ENCODE results near the gene DUSP14. TPM values are rescaled to one million over a fixed set of nuclear protein-coding genes. Genes with fewer than 3 reads are reported as not detected.

Gene DUSP14
- total RNA-seq, 1 experiment from 2014 or later, result 22.4 TPM

DNA sequence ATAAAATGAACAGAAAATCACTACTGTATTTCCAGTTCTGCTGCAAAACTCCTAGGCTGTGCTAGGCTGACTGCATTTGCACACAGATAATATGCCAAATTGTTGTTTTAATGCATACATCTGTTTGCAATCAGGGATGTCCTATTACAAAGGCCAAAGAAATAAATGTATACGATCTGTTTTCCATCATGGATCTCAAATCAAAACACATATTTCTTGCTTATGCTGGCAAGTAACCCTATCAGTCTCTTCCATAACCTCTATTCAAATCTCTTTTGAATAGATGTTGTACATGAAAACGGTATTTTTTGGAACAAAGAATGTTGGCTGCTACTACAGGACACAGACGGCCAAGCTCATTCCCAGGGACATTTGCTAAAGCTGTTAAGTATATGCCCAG lies 56.6 kb downstream of the DUSP14 start:
- POLR2A ChIA-PET, result no interaction called here
- TF ChIP-seq TCF7 (CRISPR knock-in tag; IDR thresholded peaks at IDR 0.05; ENCODE audit: low read depth), result no peak
- TF ChIP-seq, protein P1, sequence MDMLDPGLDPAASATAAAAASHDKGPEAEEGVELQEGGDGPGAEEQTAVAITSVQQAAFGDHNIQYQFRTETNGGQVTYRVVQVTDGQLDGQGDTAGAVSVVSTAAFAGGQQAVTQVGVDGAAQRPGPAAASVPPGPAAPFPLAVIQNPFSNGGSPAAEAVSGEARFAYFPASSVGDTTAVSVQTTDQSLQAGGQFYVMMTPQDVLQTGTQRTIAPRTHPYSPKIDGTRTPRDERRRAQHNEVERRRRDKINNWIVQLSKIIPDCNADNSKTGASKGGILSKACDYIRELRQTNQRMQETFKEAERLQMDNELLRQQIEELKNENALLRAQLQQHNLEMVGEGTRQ (CRISPR knock-in tag; IDR thresholded peaks at IDR 0.05), result no peak
- TF ChIP-seq, protein P2, sequence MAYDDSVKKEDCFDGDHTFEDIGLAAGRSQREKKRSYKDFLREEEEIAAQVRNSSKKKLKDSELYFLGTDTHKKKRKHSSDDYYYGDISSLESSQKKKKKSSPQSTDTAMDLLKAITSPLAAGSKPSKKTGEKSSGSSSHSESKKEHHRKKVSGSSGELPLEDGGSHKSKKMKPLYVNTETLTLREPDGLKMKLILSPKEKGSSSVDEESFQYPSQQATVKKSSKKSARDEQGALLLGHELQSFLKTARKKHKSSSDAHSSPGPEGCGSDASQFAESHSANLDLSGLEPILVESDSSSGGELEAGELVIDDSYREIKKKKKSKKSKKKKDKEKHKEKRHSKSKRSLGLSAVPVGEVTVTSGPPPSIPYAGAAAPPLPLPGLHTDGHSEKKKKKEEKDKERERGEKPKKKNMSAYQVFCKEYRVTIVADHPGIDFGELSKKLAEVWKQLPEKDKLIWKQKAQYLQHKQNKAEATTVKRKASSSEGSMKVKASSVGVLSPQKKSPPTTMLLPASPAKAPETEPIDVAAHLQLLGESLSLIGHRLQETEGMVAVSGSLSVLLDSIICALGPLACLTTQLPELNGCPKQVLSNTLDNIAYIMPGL (CRISPR knock-in tag; IDR thresholded peaks at IDR 0.05), result no peak
- TF ChIP-seq, protein P3, sequence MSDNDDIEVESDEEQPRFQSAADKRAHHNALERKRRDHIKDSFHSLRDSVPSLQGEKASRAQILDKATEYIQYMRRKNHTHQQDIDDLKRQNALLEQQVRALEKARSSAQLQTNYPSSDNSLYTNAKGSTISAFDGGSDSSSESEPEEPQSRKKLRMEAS (CRISPR knock-in tag; IDR thresholded peaks at IDR 0.05), result no peak
- no peak for TF ChIP-seq ZNF396 (CRISPR knock-in tag; IDR thresholded peaks at IDR 0.05; ENCODE audit: borderline replicate concordance)
- TF ChIP-seq GABPB1 (CRISPR knock-in tag; IDR thresholded peaks at IDR 0.05), result no peak
- TF ChIP-seq SMAD4 (CRISPR knock-in tag; IDR thresholded peaks at IDR 0.05), result no peak
- TF ChIP-seq RORB (CRISPR knock-in tag; IDR thresholded peaks at IDR 0.05), result no peak
- no peak for TF ChIP-seq ZNF423 (CRISPR knock-in tag; IDR thresholded peaks at IDR 0.05)
- no peak for TF ChIP-seq SMAD3 (CRISPR knock-in tag; IDR thresholded peaks at IDR 0.05; ENCODE audit: borderline replicate concordance)
- CTCF ChIA-PET, result interaction anchor here (1.4 to 1.6 kb wide), 2 partner anchors 19 to 24 kb away, joined by 3 read pairs; no protein-coding TSS in a partner anchor

DNA sequence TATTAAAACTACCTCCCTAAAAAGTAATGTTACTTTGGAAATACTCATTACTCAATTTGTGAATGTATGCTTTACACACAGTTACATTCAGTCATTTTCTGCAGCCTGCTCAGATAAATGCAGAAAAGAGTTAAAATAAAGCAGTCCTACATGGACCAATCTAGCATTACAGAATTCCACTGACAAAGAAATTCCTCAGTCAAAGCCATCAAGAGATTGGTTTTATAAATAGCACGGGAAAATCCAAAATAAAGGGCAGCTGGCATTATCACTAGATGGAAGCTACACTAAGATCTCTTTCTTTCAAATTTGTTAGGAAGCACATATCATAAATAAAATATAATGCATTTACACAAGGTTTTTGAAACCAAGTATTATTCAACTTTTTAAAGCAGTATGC lies 58.3 kb downstream of the DUSP14 start:
- no peaks in the 10 kb centered on the region for H3K27me3 Mint-ChIP-seq (ENCODE audit: low read depth)

More for the DNA sequence above, 56.6 kb downstream of the DUSP14 start:
- Mint-ChIP-seq H3K4me3 (no peak overlapping the region), H3K27me3 (ENCODE audit: low read depth) (no peaks in the 10 kb centered on the region), H3K36me3 (peaks cover 12% of the 10 kb centered on the region), H3K9me3 (no peaks in the 10 kb centered on the region), H3K4me1 (peaks cover 19% of the 10 kb centered on the region), H3K27ac (no peak overlapping the region)
- ATAC-seq, result no peak
- no peak for DNase-seq (ENCODE audit: low spot score)

More for the DNA sequence above, 58.3 kb downstream of the DUSP14 start:
- TF ChIP-seq, protein P4, sequence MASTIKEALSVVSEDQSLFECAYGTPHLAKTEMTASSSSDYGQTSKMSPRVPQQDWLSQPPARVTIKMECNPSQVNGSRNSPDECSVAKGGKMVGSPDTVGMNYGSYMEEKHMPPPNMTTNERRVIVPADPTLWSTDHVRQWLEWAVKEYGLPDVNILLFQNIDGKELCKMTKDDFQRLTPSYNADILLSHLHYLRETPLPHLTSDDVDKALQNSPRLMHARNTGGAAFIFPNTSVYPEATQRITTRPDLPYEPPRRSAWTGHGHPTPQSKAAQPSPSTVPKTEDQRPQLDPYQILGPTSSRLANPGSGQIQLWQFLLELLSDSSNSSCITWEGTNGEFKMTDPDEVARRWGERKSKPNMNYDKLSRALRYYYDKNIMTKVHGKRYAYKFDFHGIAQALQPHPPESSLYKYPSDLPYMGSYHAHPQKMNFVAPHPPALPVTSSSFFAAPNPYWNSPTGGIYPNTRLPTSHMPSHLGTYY (CRISPR knock-in tag; IDR thresholded peaks at IDR 0.05), result no peak
- no peak for TF ChIP-seq ZNF416 (CRISPR knock-in tag; IDR thresholded peaks at IDR 0.05)
- no peak for TF ChIP-seq NR3C1 (CRISPR knock-in tag; conservative IDR thresholded peaks at IDR 0.05; ENCODE audit: low read depth)
- TF ChIP-seq, protein P5, sequence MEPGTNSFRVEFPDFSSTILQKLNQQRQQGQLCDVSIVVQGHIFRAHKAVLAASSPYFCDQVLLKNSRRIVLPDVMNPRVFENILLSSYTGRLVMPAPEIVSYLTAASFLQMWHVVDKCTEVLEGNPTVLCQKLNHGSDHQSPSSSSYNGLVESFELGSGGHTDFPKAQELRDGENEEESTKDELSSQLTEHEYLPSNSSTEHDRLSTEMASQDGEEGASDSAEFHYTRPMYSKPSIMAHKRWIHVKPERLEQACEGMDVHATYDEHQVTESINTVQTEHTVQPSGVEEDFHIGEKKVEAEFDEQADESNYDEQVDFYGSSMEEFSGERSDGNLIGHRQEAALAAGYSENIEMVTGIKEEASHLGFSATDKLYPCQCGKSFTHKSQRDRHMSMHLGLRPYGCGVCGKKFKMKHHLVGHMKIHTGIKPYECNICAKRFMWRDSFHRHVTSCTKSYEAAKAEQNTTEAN (CRISPR knock-in tag; IDR thresholded peaks at IDR 0.05), result no peak
- TF ChIP-seq, protein P6, sequence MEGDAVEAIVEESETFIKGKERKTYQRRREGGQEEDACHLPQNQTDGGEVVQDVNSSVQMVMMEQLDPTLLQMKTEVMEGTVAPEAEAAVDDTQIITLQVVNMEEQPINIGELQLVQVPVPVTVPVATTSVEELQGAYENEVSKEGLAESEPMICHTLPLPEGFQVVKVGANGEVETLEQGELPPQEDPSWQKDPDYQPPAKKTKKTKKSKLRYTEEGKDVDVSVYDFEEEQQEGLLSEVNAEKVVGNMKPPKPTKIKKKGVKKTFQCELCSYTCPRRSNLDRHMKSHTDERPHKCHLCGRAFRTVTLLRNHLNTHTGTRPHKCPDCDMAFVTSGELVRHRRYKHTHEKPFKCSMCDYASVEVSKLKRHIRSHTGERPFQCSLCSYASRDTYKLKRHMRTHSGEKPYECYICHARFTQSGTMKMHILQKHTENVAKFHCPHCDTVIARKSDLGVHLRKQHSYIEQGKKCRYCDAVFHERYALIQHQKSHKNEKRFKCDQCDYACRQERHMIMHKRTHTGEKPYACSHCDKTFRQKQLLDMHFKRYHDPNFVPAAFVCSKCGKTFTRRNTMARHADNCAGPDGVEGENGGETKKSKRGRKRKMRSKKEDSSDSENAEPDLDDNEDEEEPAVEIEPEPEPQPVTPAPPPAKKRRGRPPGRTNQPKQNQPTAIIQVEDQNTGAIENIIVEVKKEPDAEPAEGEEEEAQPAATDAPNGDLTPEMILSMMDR (IDR thresholded peaks at IDR 0.05), result no peak
- TF ChIP-seq ZNF263 (CRISPR knock-in tag; IDR thresholded peaks at IDR 0.05; ENCODE audit: low read depth), result no peak
- TF ChIP-seq, protein P7, sequence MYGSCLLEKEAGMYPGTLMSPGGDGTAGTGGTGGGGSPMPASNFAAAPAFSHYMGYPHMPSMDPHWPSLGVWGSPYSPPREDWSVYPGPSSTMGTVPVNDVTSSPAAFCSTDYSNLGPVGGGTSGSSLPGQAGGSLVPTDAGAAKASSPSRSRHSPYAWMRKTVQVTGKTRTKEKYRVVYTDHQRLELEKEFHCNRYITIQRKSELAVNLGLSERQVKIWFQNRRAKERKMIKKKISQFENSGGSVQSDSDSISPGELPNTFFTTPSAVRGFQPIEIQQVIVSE (CRISPR knock-in tag; IDR thresholded peaks at IDR 0.05; ENCODE audit: borderline replicate concordance), result no peak
- TF ChIP-seq SOX15 (CRISPR knock-in tag; IDR thresholded peaks at IDR 0.05), result no peak
- TF ChIP-seq TCF7 (CRISPR knock-in tag; IDR thresholded peaks at IDR 0.05; ENCODE audit: low read depth), result no peak
- TF ChIP-seq, protein P8, sequence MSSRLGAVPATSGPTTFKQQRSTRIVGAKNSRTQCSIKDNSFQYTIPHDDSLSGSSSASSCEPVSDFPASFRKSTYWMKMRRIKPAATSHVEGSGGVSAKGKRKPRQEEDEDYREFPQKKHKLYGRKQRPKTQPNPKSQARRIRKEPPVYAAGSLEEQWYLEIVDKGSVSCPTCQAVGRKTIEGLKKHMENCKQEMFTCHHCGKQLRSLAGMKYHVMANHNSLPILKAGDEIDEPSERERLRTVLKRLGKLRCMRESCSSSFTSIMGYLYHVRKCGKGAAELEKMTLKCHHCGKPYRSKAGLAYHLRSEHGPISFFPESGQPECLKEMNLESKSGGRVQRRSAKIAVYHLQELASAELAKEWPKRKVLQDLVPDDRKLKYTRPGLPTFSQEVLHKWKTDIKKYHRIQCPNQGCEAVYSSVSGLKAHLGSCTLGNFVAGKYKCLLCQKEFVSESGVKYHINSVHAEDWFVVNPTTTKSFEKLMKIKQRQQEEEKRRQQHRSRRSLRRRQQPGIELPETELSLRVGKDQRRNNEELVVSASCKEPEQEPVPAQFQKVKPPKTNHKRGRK (CRISPR knock-in tag; IDR thresholded peaks at IDR 0.05; ENCODE audit: borderline replicate concordance), result no peak
- no peak for ATAC-seq
- CTCF ChIA-PET, result no interaction called here
- peaks cover 4% of the 10 kb centered on the region for H3K4me1 Mint-ChIP-seq
- H3K27ac Mint-ChIP-seq, result peak overlapping the region; percentile 83; the same call in 1 of the 2 replicates
- POLR2A ChIA-PET, result no interaction called here
- H3K36me3 Mint-ChIP-seq, result 0 out of 2 replicates have a peak, but pooled peaks cover 4% of the 10 kb centered on the region
- H3K4me3 Mint-ChIP-seq, result no peak overlapping the region
- no peaks in the 10 kb centered on the region for H3K9me3 Mint-ChIP-seq
- DNase-seq (ENCODE audit: low spot score), result no peak

Data from WTC11 (cell line).